Right lobe of liver (tissue), 6 donors: ENCODE data around the gene MRPL24. TPM values are rescaled to one million over a fixed set of nuclear protein-coding genes. Genes with fewer than 3 reads are reported as not detected.

Experiments
- ATAC-seq, 4 donors: fragments of 200-7000 bp; cut with Tn5 transposase; one replicate each; pipeline ENCODE4 v1.9.1; 2020; ENCODE audit warnings: mild to moderate bottlenecking in 4 of 4, moderate library complexity in 4 of 4
- DNase-seq, 3 donors: peaks; one replicate each; pipeline ENCODE4 v3.0.0-alpha.2; 2020
- H3K27ac ChIP-seq, 3 donors: fragments of 200-600 bp; one replicate each; pipeline ENCODE4 v1.8.0; 2022
- H3K27me3 ChIP-seq, 2 donors: fragments of 200-600 bp; one replicate each; pipeline ENCODE4 v1.8.0; 2022
- H3K36me3 ChIP-seq, 4 donors: fragments of 200-600 bp; sonication (generic) in 1 of 4; one replicate each; pipeline versions ENCODE4 v1.5.1 to v1.8.0; 2017 to 2022; ENCODE audit warnings: control low read depth in 1 of 4
- H3K4me1 ChIP-seq, 4 donors: fragments of 200-600 bp; sonication (generic) in 1 of 4; one replicate each; pipeline versions ENCODE4 v1.5.1 to v1.8.0; 2017 to 2022; ENCODE audit warnings: control low read depth in 1 of 4
- H3K4me3 ChIP-seq, 3 donors: fragments of 200-600 bp; one replicate each; pipeline ENCODE4 v1.8.0; 2022
- H3K9me3 ChIP-seq, 4 donors: fragments of 200-600 bp; sonication (generic) in 1 of 4; one replicate each; pipeline versions ENCODE4 v1.5.1 to v1.8.0; 2017 to 2022; ENCODE audit warnings: control low read depth in 1 of 4
- CTCF ChIP-seq, 4 donors: fragments of 200-600 bp in 3 of 4; fragments of 450-650 bp in 1 of 4; IDR thresholded peaks; one replicate each; pipeline versions ENCODE4 v1.5.1 to v1.8.0; 2016 to 2022; ENCODE audit warnings: antibody characterized with exemption in 4 of 4, mild to moderate bottlenecking in 2 of 4
- POLR2A ChIP-seq: fragments of 450-650 bp; IDR thresholded peaks from one replicate; pipeline ENCODE4 v1.6.1; 2017; ENCODE audit warnings: antibody characterized with exemption, mild to moderate bottlenecking
- WGBS: methylation state at CpG from one replicate; pipeline ENCODE4 v1.1.6; 2018; ENCODE audit warnings: low coverage, low lambda C conversion rate; ENCODE audit not compliant: insufficient coverage; ENCODE audit errors: missing lambda C conversion rate; 5-methylcytosine and 5-hydroxymethylcytosine counted together
- intact Hi-C, 2 donors: fragments of 100-400 bp; cut with DNase I; formaldehyde crosslinking; loops; one replicate each; pipeline versions ENCODE4 v1.11.2 to v1.14.1; 2022
- total RNA-seq, 6 experiments: library from RNA; depleted of rRNA in 2 of 6; stranded (reverse); fragments of >200 nt in 2 of 6; fragmentation: NEBNext Ultra II Directional in 3 of 6; extraction: Animal tissue kit (Norgen Biotek cat#: 25700) in 3 of 6; gene quantifications; one replicate each; pipeline versions ENCODE4 v1.1.0 to v1.2.4, GENCODE V29; 2016 to 2023
- donor health status: DM: no; HTN: yes; CAD: no.
- donor health status: DM: no; HTN: no; CAD: no.
- donor health status: DM: no; HTN: no; CAD: no.
- donor health status: DM: no; HTN: yes; CAD: no.
- donor health status: DM: no; HTN: yes; CAD: no.

The MRPL24 gene
- total RNA-seq, 6 experiments from 2014 or later, result 47.2 to 83.2 (median 61.4) TPM

GRCh38 chr1:156692925-156693847 is 47.7 kb downstream of the MRPL24 start:
- Histone ChIP-seq H3K4me3 (no peak overlapping the region), H3K27me3 (peaks cover 0 to 5% of the 10 kb centered on the region in 2 donors), H3K4me1 (peaks cover 0 to 7% (median 0%) of the 10 kb centered on the region in 4 donors), H3K9me3 (no peaks in the 10 kb centered on the region), H3K36me3 (no peaks in the 10 kb centered on the region), H3K27ac (no peak overlapping the region)
- intact Hi-C loops, result no loop called here
- WGBS, result 30% methylated on average over 7 of the region's 16 CpGs
- ATAC-seq (no peak), DNase-seq (no peak)
- no peak for TF ChIP-seq POLR2A
- no peak for TF ChIP-seq CTCF (IDR thresholded peaks at IDR 0.05)

GRCh38 chr1:156692441-156692924 is 48.4 kb downstream of the MRPL24 start:
- Histone ChIP-seq H3K4me1 (peaks cover 0 to 7% (median 0%) of the 10 kb centered on the region in 4 donors), H3K27ac (no peak overlapping the region), H3K9me3 (no peaks in the 10 kb centered on the region), H3K36me3 (no peaks in the 10 kb centered on the region), H3K27me3 (peaks cover 0 to 5% of the 10 kb centered on the region in 2 donors), H3K4me3 (no peak overlapping the region)
- TF ChIP-seq CTCF (IDR thresholded peaks at IDR 0.05) (no peak), POLR2A (no peak)
- DNase-seq, result no peak
- intact Hi-C loops, result no loop called here
- 12% methylated on average over 8 of the region's 13 CpGs for WGBS
- ATAC-seq, result no peak

GRCh38 chr1:156691665-156692440 is 49.0 kb downstream of the MRPL24 start:
- ATAC-seq, result no peak
- no peaks in the 10 kb centered on the region for H3K36me3 ChIP-seq
- DNase-seq, result no peak
- H3K27me3 ChIP-seq, result peaks cover 0 to 5% of the 10 kb centered on the region in 2 donors
- H3K4me3 ChIP-seq, result no peak overlapping the region
- H3K27ac ChIP-seq, result no peak overlapping the region
- 14% methylated on average over 19 of the region's 20 CpGs for WGBS
- intact Hi-C loops, result no loop called here
- H3K9me3 ChIP-seq, result no peaks in the 10 kb centered on the region
- TF ChIP-seq CTCF (IDR thresholded peaks at IDR 0.05) (no peak), POLR2A (no peak)
- H3K4me1 ChIP-seq, result peaks cover 0 to 7% (median 0%) of the 10 kb centered on the region in 4 donors

GRCh38 chr1:156691191-156691590 is 49.7 kb downstream of the MRPL24 start:
- H3K4me1 ChIP-seq, result peaks cover 0 to 7% (median 0%) of the 10 kb centered on the region in 4 donors
- H3K27me3 ChIP-seq, result peaks cover 0 to 5% of the 10 kb centered on the region in 2 donors
- H3K4me3 ChIP-seq, result no peak overlapping the region
- TF ChIP-seq POLR2A, result no peak
- TF ChIP-seq CTCF (IDR thresholded peaks at IDR 0.05), result no peak
- intact Hi-C loops, result no loop called here
- WGBS, result 0% methylated on average over 1 of the region's 10 CpGs
- no peaks in the 10 kb centered on the region for H3K36me3 ChIP-seq
- ATAC-seq (no peak), DNase-seq (no peak)
- H3K9me3 ChIP-seq, result no peaks in the 10 kb centered on the region
- no peak overlapping the region for H3K27ac ChIP-seq
